Activated naive CD4-positive, alpha-beta T cell treated with Interleukin-2 at 50 U/mL for 16 hours (primary cell): Measurements from ENCODE around the gene MMP24.

ENCODE experiments used
- DNase-seq: peaks from one replicate; pipeline ENCODE4 v3.0.0-alpha.2; 2020

MMP24 gene

GRCh38 chr20:35316086-35316485 is 89.6 kb downstream of the MMP24 start:
- no peak for DNase-seq

GRCh38 chr20:35317416-35318210 is 91.1 kb downstream of the MMP24 start:
- no peak for DNase-seq

- no peak for DNase-seq
Measured at GRCh38 chr20:35318502-35319157, 92.1 kb downstream of the MMP24 start.

- DNase-seq = no peak
Measured at GRCh38 chr20:35319192-35319870, 92.8 kb downstream of the MMP24 start.

- no peak for DNase-seq
Measured at GRCh38 chr20:35319871-35320197, 93.3 kb downstream of the MMP24 start.

- no peak for DNase-seq
Measured at GRCh38 chr20:35320396-35321126, 94.1 kb downstream of the MMP24 start.

GRCh38 chr20:35325401-35325800 is 98.9 kb downstream of the MMP24 start:
- DNase-seq = no peak

- no peak for DNase-seq
Measured at GRCh38 chr20:35326021-35326739, 99.7 kb downstream of the MMP24 start.
